NCI-H1930 (cell line): Measurements from ENCODE around the gene NAA60.

Source experiments
- DNase-seq, 2 experiments: peaks; one replicate each; lab custom pipeline; 2025; lab: John Stamatoyannopoulos, UW

Gene NAA60

DNA sequence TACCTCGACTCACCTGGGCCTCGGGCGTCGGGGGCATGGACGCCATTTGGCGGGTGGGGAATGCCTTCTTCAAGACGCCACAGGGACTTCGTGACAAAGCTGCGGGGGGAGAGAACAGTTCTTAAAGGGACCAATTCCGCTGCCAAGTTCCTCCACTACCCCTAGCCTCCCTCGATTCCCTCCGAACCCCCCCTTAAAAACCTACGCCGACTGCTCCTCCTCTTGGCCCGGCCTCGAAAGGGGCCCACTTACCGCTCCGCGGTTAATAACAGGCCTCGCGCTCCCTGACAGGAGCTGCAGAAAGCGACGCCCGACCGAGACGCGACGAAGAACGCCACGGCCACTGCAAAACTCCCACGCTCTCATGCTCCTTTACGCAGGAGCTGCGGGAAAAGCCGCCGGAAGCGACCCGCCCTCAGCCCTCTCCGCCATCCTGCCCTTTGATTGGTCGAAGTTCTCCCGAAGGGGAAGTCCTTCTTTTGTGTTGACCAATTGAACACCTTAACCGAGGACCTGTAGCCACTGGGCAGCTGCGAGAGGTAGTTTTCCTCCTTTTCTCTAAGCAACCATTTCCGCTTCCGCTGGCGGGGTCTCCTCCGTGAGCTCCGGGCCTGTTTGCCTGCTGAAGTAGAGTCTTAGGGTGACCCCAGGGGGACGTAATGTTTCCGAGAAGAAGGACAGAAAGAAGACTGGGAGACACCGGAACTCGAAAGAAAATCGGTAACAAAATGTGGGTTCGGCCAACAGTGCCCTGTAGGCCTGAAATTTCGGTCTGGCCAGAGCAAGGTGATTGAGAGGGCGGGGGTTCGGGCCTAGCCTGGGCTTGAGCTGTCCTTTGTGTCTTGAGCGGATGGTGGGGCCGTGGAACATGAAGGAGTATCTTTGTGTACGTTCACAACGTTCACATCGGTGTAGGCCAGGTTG is at the start of gene NAA60, which contains the start of gene ZNF597:
NAA60 (plus strand) TSS at position 573 of the 924 bp plus-strand sequence. CDS start 32,548 bp downstream, outside the sequence.
ZNF597 (minus strand) TSS at position 397 of the 924 bp plus-strand sequence; CDS start at position 46, 351 bp downstream.
- DNase-seq: peak; percentile 84 to 88

GRCh38 chr16:3400446-3400778 is 43.1 kb upstream of the NAA60 start:
- DNase-seq: no peak

DNA sequence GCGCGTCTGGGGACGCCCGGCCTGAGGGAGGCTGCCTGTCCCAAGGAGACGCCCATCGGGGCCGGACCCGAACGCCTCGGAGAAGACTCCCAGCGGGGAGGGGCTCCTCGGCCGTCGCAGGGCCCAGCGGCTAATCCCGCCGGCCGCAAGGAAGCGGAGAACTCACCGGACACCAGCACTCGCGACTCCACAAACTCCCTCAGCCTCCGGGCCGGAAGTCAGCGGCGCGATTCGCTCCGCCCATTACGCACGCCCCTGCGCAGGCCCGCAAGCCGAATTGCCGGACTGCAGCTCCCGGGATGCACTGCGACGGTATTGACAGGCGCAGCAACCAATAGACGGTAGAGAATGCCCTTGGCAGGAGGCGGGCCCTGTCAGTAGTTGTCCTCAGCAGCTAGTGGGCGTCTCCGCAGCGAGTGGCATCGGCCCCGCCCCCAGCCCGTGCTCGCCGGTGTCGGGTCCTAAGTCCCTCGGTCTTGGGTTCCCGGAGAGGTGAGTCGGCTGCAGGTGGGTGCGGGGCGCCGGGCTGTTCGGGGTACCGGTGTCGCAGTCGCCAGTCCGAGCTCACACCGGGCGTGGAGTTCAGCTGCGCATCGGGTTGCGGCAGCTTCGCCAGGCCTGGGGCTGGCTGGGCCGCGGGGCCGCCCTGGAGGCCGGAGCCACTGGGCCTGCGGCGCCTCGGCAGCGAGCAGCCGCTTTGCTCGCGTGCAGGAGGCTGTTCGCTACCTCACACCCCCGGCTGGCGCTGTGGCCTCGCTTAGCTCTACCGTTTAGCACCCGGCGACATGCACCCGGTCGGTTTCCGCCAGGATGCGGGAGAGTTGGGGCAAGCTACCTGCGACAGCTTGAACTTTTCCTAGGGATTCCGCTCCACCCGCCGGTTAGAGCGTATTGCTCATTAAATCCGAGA is 42.4 kb upstream of the NAA60 start, which contains the start of the genes ZNF174 and ZSCAN32:
ZNF174 (plus strand) TSS at position 437 of the 910 bp plus-strand sequence. CDS start 790 bp downstream, outside the sequence.
ZSCAN32 (minus strand) TSS at position 226 of the 910 bp plus-strand sequence. CDS start 3,447 bp downstream, outside the sequence.
- peak; percentile 98 to 100 for DNase-seq

DNA sequence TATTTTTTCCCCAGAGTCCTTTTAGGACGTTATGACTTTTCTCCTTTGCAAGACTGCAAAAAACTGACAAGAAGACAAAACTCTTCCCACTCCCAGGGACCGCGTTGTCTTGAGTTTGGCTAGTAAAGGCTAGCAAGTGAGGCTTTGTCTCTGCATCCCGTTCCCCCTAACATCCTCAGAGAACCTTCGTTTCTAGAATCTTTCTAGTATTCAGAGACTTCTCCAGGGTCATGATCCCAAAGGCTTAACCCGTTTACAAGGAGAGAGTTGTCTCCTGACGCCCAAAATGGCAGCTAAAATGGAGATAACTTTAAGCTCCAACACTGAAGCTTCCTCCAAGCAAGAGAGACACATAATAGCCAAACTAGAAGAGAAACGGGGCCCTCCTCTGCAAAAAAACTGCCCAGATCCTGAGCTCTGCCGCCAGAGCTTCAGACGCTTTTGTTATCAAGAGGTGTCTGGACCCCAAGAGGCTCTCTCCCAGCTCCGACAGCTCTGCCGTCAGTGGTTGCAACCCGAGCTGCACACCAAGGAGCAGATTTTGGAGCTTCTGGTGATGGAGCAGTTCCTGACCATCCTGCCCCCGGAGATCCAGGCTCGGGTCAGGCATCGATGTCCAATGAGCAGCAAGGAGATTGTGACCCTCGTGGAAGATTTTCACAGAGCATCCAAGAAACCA is 41.6 kb upstream of the NAA60 start:
- DNase-seq: no peak

DNA sequence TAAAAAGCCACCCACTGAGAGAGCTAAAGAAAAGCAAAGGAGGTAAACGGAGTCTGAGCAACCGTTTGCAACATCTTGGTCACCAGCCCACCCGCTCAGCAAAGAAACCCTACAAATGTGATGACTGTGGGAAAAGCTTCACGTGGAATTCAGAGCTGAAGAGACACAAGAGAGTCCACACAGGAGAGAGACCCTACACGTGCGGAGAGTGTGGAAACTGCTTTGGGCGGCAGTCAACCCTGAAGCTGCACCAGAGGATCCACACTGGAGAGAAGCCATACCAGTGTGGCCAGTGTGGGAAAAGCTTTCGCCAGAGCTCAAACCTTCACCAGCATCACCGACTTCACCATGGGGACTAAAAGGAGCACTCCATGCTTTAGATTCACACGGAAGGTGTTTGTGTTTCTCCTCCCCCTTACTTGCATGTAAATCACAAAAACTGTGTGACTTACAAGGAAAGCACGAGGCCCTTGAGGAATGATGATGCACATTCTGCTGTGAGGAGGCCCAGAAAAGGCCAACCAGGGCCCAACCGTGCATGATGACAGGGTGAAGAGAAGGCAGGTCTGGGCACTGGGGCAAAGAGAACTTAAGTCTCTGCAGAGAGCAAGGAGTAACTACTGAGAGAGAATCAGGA is 34.8 kb upstream of the NAA60 start:
- DNase-seq: no peak

DNA sequence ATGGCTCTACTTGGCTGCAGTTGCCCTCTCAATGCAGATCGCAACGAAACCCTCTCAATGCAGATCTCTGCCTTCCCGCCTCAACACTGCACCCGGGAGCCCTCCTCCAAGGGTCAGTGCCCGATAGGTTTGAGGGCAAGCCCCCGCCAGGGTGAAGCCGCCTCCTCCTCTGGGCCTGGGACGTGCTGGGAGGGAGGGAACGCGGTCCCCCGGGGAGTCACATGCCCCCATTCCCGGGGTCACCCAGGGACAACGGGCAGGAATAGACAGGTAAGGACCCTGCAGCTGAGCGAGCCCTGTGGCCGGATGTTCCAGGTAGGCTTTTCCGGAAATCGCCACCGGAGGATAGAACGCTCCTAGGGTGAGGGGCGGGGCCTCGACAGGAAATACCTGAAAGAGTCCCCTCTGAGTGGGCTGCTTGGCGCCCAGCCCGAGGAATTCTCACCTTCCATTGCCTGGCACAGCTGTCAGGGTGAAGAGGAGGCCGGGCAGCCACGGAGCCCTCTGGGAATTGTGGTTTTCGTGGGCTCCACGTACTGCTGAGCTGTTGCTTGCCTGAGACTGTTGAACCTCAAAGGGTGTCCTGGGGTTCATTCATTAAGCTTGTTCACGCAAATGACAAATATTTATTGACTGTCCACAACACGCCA is 29.6 kb upstream of the NAA60 start:
- DNase-seq: no peak

- no peak for DNase-seq
Observed at GRCh38 chr16:3431779-3432219, 11.7 kb upstream of the NAA60 start.

- no peak for DNase-seq
Observed at GRCh38 chr16:3434373-3434772, 9.1 kb upstream of the NAA60 start.

- no peak for DNase-seq
Observed at GRCh38 chr16:3439637-3440036, 3.8 kb upstream of the NAA60 start.

DNA sequence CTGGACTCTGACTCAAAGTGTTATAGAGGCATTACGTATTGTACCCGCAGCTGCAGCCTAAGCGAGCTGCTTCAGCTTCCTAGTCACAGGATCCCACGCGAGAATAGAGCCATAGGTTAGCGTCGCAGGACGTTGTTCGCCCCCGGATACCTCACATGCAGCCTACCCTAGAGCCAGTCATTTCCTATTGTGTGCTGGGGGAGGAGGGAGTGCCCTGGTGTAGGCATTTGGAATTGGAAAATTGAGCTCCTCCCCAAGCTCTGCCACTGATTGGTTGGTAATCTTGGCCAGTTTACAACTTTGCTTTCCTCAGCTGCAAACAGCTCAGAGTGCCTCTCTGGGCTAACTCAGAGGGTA is 530 bp downstream of the NAA60 start:
- no peak for DNase-seq

DNA sequence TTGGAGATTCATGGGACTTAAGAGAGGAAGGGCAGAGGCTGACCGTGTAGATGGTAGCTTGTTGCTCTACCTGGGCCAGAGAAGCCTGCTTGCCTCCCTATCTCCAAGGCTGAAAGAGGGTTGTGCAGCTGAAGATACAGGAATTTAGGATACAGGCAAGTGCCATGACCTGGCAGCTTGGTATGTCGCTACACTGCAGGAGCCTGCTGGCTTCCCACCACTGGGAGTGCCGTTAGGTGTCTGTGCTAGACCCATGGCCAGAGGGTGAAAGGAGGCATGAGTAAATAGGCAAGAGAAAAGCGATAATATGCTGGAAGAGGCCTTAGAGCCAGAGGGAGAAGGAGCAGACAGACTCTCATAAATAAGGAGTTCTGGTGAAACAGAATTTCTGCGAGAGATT is 10.6 kb downstream of the NAA60 start:
- no peak for DNase-seq

DNA sequence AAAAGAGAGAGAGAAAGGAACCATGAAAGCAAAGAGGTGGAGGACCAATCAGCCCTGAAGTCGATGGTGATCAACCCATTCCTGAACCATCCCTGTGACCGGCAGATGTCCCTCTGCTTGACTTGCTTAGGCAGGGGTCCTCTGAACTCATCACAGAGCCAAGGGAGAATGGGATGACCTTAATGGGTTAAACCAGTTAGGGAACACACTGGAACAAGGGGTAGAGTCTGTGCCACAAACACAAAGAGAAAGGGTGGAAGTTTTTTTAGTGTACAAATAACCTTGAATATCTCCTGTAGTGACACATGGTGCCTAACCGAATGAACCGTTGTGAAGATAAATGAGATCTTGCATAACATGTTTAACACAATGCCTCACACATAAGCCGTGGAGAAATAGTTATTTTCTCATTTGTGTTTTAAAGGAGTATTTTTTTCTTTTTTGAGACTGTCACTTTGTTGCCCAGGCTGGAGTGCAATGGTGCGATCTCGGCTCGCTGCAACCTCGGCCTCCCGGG is 11.2 kb downstream of the NAA60 start:
- DNase-seq: no peak

GRCh38 chr16:3457434-3458252 is 14.2 kb downstream of the NAA60 start:
- DNase-seq: peak; percentile 89 to 94

GRCh38 chr16:3458278-3458851 is 14.9 kb downstream of the NAA60 start:
- no peak for DNase-seq

GRCh38 chr16:3458852-3459361 is 15.4 kb downstream of the NAA60 start:
- DNase-seq: no peak

GRCh38 chr16:3459401-3460090 is 16.1 kb downstream of the NAA60 start:
- DNase-seq: no peak

DNA sequence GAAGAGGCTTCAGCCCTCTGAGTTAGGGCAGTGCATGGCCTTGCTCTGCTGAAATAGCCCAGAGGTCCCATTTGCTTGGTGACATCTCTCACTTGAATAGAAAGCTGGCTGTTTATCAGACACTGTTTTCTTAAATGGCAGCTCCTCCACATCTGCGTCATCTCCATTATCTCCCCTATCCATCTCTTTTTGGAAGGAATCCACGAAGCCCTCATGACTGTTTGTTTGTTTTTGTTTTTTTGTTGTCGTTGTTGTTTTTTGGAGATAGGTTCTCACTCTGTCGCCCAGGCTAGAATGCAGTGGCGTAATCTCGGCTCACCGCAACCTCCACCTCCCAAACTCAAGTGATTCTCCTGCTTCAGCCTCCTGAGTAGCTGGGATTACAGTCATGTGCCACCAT is 16.6 kb downstream of the NAA60 start:
- no peak for DNase-seq

- DNase-seq: no peak
Observed at GRCh38 chr16:3460585-3460984, 17.1 kb downstream of the NAA60 start.
